Nephron progenitor cell (in vitro differentiated cells): ENCODE results near the gene GRIA1.
A peak's percentile ranks its signal among the peaks of the same experiment; 100 is the strongest.

Experiments
- DNase-seq: peaks from one replicate; pipeline ENCODE4 v3.0.0; 2021
- H3K27ac Mint-ChIP-seq: 2 replicates; pipeline ENCODE4 v1.8.0; 2021; ENCODE audit warnings: mild to moderate bottlenecking, moderate library complexity, mixed read lengths
- H3K27me3 Mint-ChIP-seq: 2 replicates; pipeline ENCODE4 v1.8.0; 2021; ENCODE audit warnings: mild to moderate bottlenecking, low read depth, mixed read lengths; ENCODE audit not compliant: poor library complexity
- H3K36me3 Mint-ChIP-seq: 2 replicates; pipeline ENCODE4 v1.8.0; 2021; ENCODE audit warnings: low read depth, mixed read lengths
- H3K4me1 Mint-ChIP-seq: 2 replicates; pipeline ENCODE4 v1.8.0; 2021; ENCODE audit warnings: mixed read lengths
- H3K4me3 Mint-ChIP-seq: 2 replicates; pipeline ENCODE4 v1.8.0; 2021; ENCODE audit warnings: mild to moderate bottlenecking, moderate library complexity, mixed read lengths
- H3K9me3 Mint-ChIP-seq: 2 replicates; pipeline ENCODE4 v1.8.0; 2021; ENCODE audit warnings: mild to moderate bottlenecking, moderate library complexity, mixed read lengths
- CTCF ChIP-seq: fragments of 200-600 bp; sonication (generic); IDR thresholded peaks from 2 replicates; pipeline ENCODE4 v1.5.0; 2021; ENCODE audit warnings: antibody characterized with exemption

GRIA1 gene

GRCh38 chr5:153658149-153658548 lies 167.7 kb downstream of the GRIA1 start:
- Mint-ChIP-seq H3K4me1 (peaks cover 40% of the 10 kb centered on the region), H3K27me3 (no peaks in the 10 kb centered on the region), H3K36me3 (no peaks in the 10 kb centered on the region), H3K4me3 (no peak overlapping the region), H3K9me3 (no peaks in the 10 kb centered on the region), H3K27ac (no peak overlapping the region)
- no peak for DNase-seq
- TF ChIP-seq CTCF = no peak

DNA sequence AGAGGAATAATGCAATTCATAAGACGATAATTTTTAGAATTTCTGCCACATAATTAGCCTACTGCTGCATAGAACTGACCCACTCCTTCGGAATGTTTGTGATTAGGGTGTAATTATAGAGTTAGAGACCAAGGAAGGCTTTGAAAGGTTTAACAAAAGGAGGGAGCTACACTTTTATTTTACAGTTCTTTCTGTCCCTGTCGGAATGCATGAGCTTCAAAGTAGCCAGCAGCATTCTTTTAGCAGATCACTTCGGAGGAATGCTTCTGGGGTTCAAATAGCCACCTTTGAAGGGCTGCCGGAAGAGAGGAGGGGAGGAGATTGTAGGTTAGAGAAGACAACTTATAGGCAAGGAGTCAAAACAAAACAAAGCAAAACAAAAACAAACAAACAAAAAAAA lies 168.1 kb downstream of the GRIA1 start:
- DNase-seq = no peak
- no peak overlapping the region for H3K4me3 Mint-ChIP-seq
- TF ChIP-seq CTCF = no peak
- no peaks in the 10 kb centered on the region for H3K36me3 Mint-ChIP-seq
- no peaks in the 10 kb centered on the region for H3K9me3 Mint-ChIP-seq
- peaks cover 42% of the 10 kb centered on the region for H3K4me1 Mint-ChIP-seq
- no peak overlapping the region for H3K27ac Mint-ChIP-seq
- H3K27me3 Mint-ChIP-seq = no peaks in the 10 kb centered on the region

DNA sequence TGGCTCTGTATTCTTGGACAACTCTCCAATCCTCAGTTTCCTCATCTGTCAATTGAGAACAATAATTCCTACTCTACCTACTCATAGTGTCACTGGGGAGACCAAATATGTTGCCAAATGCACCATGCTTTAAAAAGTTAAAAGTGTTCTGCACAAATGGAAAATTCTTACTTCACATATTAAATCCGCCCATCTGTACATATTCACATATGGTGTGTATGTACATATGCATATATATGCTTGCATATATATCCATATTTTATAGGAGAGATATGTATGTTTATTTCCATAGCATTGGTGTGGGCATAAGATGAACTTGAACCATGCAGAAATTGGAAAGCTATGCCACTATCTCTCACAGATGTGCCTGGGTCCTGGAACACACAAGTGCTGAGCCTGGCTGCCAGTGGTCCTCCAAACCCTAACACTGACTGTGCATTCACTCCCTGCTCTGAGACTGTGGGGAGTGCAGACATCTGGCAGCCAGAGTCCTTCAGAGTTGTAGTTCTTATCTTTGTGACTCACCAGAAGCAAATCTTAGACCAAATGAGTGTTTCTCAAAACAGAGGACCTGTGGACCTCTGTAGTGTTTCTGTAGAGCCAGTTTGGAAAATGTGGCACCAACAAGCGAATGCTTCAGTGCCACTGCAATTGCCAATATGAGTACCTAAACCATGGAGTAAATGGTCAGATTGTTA lies 168.7 kb downstream of the GRIA1 start:
- no peak overlapping the region for H3K27ac Mint-ChIP-seq
- peaks cover 42% of the 10 kb centered on the region for H3K4me1 Mint-ChIP-seq
- no peak for TF ChIP-seq CTCF
- no peaks in the 10 kb centered on the region for H3K36me3 Mint-ChIP-seq
- H3K4me3 Mint-ChIP-seq = no peak overlapping the region
- H3K27me3 Mint-ChIP-seq = no peaks in the 10 kb centered on the region
- no peak for DNase-seq
- H3K9me3 Mint-ChIP-seq = no peaks in the 10 kb centered on the region

GRCh38 chr5:153660919-153661318 lies 170.4 kb downstream of the GRIA1 start:
- TF ChIP-seq CTCF = no peak
- Mint-ChIP-seq H3K36me3 (no peaks in the 10 kb centered on the region), H3K27ac (no peak overlapping the region), H3K4me1 (peaks cover 42% of the 10 kb centered on the region), H3K27me3 (no peaks in the 10 kb centered on the region), H3K4me3 (no peak overlapping the region), H3K9me3 (no peaks in the 10 kb centered on the region)
- peak; percentile 22 for DNase-seq

DNA sequence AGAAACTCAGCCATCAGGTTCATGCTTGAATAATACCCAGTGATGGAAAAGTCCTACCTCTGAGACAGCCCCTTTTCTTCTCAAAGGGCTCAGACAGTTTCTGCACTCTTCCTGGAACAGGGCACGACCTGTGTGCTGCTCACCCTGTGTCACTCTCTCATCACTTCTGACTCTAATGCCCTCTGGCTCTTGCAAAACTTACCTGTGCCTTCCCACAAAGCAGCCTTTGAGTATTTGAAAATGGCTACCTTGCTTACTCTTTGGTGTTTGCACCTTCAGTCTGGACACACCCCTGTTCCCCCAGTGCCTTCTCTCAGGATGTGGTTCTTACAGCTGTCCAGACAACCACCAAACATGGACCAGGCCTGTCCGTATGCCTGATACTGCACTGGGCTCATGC lies 171.4 kb downstream of the GRIA1 start:
- Mint-ChIP-seq H3K27me3 (no peaks in the 10 kb centered on the region), H3K27ac (peak overlapping the region; percentile 78), H3K9me3 (no peaks in the 10 kb centered on the region), H3K4me3 (no peak overlapping the region), H3K4me1 (peaks cover 42% of the 10 kb centered on the region), H3K36me3 (no peaks in the 10 kb centered on the region)
- no peak for DNase-seq
- no peak for TF ChIP-seq CTCF

DNA sequence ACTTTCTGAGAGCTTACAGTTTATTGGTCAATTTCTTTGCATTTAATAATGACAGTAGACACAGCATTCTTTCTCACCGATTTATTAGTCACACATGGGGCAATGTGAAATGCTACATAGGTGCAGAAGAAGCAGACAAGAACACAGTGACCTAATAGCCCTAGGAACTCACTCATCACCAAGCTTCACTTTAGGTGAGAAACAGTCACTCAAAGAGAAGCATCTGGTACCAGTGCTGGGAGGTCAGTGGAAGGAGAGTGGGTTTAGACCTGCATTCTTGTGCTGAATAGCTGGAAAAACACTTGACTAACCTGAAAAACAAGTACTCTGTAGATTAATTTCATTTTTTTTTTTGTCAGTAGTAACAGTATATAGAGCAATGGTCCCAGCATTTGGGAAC lies 179.6 kb downstream of the GRIA1 start:
- no peaks in the 10 kb centered on the region for H3K27me3 Mint-ChIP-seq
- DNase-seq = no peak
- no peak for TF ChIP-seq CTCF
- H3K4me1 Mint-ChIP-seq = no peaks in the 10 kb centered on the region
- peaks cover 9% of the 10 kb centered on the region for H3K36me3 Mint-ChIP-seq
- no peak overlapping the region for H3K27ac Mint-ChIP-seq
- no peaks in the 10 kb centered on the region for H3K9me3 Mint-ChIP-seq
- H3K4me3 Mint-ChIP-seq = no peak overlapping the region
